Mesendoderm (in vitro differentiated cells): Measurements from ENCODE around the gene ZFHX3.

ENCODE experiments used
- DNase-seq: peaks from one replicate; pipeline ENCODE4 v3.0.0; 2013
- H2AK5ac ChIP-seq: 2 replicates; pipeline ENCODE4 v1.6.1; 2013; ENCODE audit warnings: low read length, inconsistent platforms
- H2BK120ac ChIP-seq: 2 replicates; pipeline ENCODE4 v1.6.1; 2013; ENCODE audit warnings: low read depth, mild to moderate bottlenecking, low read length, moderate library complexity, mixed read lengths
- H2BK15ac ChIP-seq: replicated peaks from 2 replicates; pipeline ENCODE4 v1.6.1; 2013; ENCODE audit warnings: low read depth, mild to moderate bottlenecking, moderate library complexity
- H2BK5ac ChIP-seq: 2 replicates; pipeline ENCODE4 v1.6.1; 2013; ENCODE audit warnings: low read length, inconsistent platforms
- H3K18ac ChIP-seq: 2 replicates; pipeline ENCODE4 v1.6.1; 2013; ENCODE audit warnings: mild to moderate bottlenecking, low read length, mixed read lengths
- H3K23ac ChIP-seq: one replicate; pipeline ENCODE4 v1.6.1; 2013; ENCODE audit warnings: low read length
- H3K27ac ChIP-seq: 2 replicates; pipeline ENCODE4 v1.5.1; 2013; ENCODE audit warnings: low read depth, mild to moderate bottlenecking, inconsistent platforms, low read length, moderate library complexity
- H3K27me3 ChIP-seq: 2 replicates; pipeline ENCODE4 v1.6.1; 2013; ENCODE audit warnings: low read length, control low read depth, mild to moderate bottlenecking, inconsistent platforms; ENCODE audit not compliant: insufficient read depth, poor library complexity
- H3K36me3 ChIP-seq: 2 replicates; pipeline ENCODE4 v1.6.1; 2013; ENCODE audit warnings: low read length, inconsistent platforms; ENCODE audit not compliant: control insufficient read depth, insufficient read depth
- H3K4ac ChIP-seq: one replicate; pipeline ENCODE4 v1.6.1; 2013; ENCODE audit warnings: low read depth, mild to moderate bottlenecking, low read length, moderate library complexity
- H3K4me1 ChIP-seq: 2 replicates; pipeline ENCODE4 v1.6.1; 2013; ENCODE audit warnings: low read depth, low read length, inconsistent platforms; ENCODE audit not compliant: control insufficient read depth
- H3K4me2 ChIP-seq: 2 replicates; pipeline ENCODE4 v1.6.1; 2013; ENCODE audit warnings: low read length
- H3K4me3 ChIP-seq: 2 replicates; pipeline ENCODE4 v1.5.1; 2013; ENCODE audit warnings: mild to moderate bottlenecking, low read length
- H3K56ac ChIP-seq: one replicate; pipeline ENCODE4 v1.6.1; 2013; ENCODE audit warnings: low read length
- H3K79me1 ChIP-seq: 2 replicates; pipeline ENCODE4 v1.6.1; 2013; ENCODE audit warnings: low read length, inconsistent platforms
- H3K79me2 ChIP-seq: 2 replicates; pipeline ENCODE4 v1.6.1; 2013; ENCODE audit warnings: mild to moderate bottlenecking, low read length; ENCODE audit not compliant: control insufficient read depth, insufficient read depth
- H3K9ac ChIP-seq: 2 replicates; pipeline ENCODE4 v1.6.1; 2013; ENCODE audit warnings: low read length, inconsistent platforms
- H4K5ac ChIP-seq: one replicate; pipeline ENCODE4 v1.6.1; 2013; ENCODE audit warnings: low read length
- H4K8ac ChIP-seq: one replicate; pipeline ENCODE4 v1.6.1; 2013; ENCODE audit warnings: low read depth, mild to moderate bottlenecking, control low read depth, low read length, moderate library complexity
- WGBS: extraction: QIAGEN DNeasy Blood & Tissue Kit; methylation state at CpG from one replicate; pipeline ENCODE4 v1.1.7; 2013; ENCODE audit warnings: low lambda C conversion rate, missing lambda C conversion rate; ENCODE audit not compliant: insufficient coverage; ENCODE audit errors: extremely low coverage; 5-methylcytosine and 5-hydroxymethylcytosine counted together

Gene ZFHX3

DNA sequence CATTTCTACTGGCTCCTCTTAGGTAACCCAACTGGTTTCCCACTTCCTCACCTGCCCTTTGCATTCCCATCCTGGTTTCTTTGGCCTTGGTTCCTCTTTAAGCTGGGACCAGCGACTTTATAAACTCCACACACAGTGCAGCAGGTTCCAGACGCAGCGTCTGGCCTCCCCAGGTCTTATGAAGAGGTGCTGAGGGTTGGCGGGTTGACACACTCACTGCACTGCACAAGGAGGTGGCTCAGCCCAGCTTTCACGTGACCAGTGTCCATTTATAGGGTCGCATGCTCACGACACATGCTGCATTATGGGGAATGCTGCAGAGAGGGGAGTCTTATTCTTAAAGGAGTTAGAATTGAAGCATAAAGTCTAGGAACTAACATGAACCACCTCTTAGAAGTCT is 70.8 kb downstream of the ZFHX3 start:
- Histone ChIP-seq H3K36me3 (no peaks in the 10 kb centered on the region), H3K27ac (no peak overlapping the region), H3K18ac (no peak overlapping the region), H3K4me2 (no peak overlapping the region), H3K56ac (no peak overlapping the region), H4K5ac (no peak overlapping the region), H3K79me1 (peaks cover 2% of the 10 kb centered on the region), H3K4me3 (no peak overlapping the region), H2BK120ac (no peak overlapping the region), H3K23ac (no peak overlapping the region), H4K8ac (no peak overlapping the region), H3K79me2 (no peaks in the 10 kb centered on the region), H2BK5ac (no peak overlapping the region), H2AK5ac (no peak overlapping the region), H3K4ac (no peak overlapping the region), H3K27me3 (no peaks in the 10 kb centered on the region), H3K9ac (no peak overlapping the region), H2BK15ac (no peak overlapping the region), H3K4me1 (no peaks in the 10 kb centered on the region)
- no CpG with 5 or more reads among the region's 7 CpGs for WGBS
- no peak for DNase-seq

DNA sequence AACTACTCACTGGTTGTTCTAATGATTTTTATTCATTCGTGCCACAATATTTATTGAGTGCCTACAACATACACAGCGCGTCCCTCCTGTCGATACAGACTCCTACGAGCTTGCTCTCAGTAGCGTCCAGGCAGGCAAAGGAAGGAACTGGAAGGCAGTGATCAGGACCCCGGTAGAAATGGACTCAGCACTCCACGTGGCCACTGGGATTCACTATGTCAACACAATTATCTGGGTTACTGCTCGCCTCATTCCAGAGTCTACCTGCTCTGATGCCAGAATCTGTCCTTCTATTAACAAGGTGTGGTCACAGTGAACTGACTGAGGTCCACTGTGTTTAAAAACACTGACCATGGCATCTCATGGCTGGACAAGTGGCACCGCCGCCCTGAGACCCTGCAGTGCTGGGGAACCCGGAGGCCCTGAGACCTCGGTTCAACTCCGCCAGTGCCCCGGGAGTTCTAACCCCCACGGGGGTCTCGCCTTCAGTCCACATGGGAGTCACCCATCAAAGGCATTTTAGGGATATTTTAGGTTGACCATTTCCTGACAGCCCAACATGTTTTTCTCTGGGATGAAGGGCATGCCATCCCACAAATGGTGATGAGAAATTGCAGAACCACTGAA is 71.4 kb downstream of the ZFHX3 start:
- Histone ChIP-seq H3K23ac (no peak overlapping the region), H3K4ac (no peak overlapping the region), H3K79me1 (peaks cover 2% of the 10 kb centered on the region), H3K27me3 (no peaks in the 10 kb centered on the region), H2BK5ac (no peak overlapping the region), H4K8ac (no peak overlapping the region), H3K4me1 (no peaks in the 10 kb centered on the region), H3K27ac (no peak overlapping the region), H4K5ac (no peak overlapping the region), H2AK5ac (no peak overlapping the region), H3K4me2 (no peak overlapping the region), H3K56ac (no peak overlapping the region), H2BK120ac (no peak overlapping the region), H3K9ac (no peak overlapping the region), H2BK15ac (no peak overlapping the region), H3K36me3 (no peaks in the 10 kb centered on the region), H3K4me3 (no peak overlapping the region), H3K79me2 (no peaks in the 10 kb centered on the region), H3K18ac (no peak overlapping the region)
- WGBS = no CpG with 5 or more reads among the region's 17 CpGs
- DNase-seq = no peak

DNA sequence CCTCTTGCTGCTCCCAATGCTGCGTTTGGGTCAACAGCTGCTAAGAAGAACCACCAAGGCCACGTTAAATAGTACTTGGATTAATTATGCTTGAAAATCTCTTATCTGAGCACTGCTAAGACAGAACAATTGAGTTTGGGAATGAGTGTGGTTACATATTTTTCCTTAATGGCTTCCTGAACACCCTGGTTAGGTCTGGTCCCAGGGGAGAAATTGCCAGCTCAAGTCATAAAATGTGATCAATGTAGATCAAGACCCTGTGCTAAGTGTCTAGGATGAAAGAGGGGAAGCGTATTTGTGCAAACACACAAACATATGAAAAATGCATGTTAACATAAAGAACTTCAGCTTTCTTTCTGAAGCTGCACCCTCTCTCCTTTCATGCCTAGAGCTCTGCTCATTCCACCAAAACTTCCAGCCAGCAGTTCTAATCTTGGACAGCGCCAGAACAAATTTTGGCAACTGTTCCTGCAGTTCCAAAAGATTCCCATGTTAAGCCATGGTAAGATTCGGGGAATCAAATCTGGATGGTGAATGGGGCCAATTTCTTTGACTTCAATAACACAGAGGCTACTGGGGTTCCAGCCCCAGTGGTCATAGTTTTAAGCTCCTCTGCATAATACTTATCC is 72.0 kb downstream of the ZFHX3 start:
- Histone ChIP-seq H3K4me2 (no peak overlapping the region), H3K27ac (no peak overlapping the region), H3K4me3 (no peak overlapping the region), H2BK15ac (no peak overlapping the region), H3K18ac (no peak overlapping the region), H3K9ac (no peak overlapping the region), H3K27me3 (no peaks in the 10 kb centered on the region), H3K36me3 (no peaks in the 10 kb centered on the region), H3K4ac (no peak overlapping the region), H2AK5ac (no peak overlapping the region), H2BK120ac (no peak overlapping the region), H3K23ac (no peak overlapping the region), H3K56ac (no peak overlapping the region), H3K4me1 (no peaks in the 10 kb centered on the region), H4K8ac (no peak overlapping the region), H2BK5ac (no peak overlapping the region), H4K5ac (no peak overlapping the region), H3K79me1 (peaks cover 2% of the 10 kb centered on the region), H3K79me2 (no peaks in the 10 kb centered on the region)
- no peak for DNase-seq
- no CpG with 5 or more reads among the region's 5 CpGs for WGBS

DNA sequence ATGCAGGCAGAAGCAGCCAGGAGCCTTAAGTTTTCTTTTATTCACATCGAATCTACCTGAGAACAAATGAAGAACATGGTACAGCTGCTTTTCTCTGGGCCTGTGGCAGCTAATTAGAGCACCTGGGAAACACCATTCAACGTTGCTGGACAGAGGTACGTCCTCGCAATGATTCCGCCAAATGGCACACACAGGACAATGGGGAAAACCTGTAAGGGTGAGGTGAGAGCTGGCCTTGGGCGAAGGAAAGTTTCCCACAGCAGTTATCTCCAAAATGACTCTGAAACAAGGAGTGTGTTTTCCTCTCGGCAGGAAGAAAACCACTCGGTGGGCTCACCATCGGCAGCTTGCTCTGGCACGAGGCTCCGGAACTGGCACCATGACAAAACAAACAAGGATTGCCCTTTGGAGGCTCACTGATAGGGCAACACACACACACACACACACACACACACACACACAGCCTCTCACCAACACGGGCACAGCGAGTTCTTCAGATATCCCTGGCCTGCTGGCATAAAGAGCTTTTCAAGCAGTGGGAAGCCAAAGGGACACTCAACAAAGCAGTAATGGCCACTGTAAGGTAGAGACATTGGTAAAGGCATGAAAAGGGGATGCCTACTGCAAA is 73.7 kb downstream of the ZFHX3 start:
- no peak overlapping the region for H3K4me3 ChIP-seq
- no peak overlapping the region for H2BK120ac ChIP-seq
- H4K8ac ChIP-seq = no peak overlapping the region
- no peak overlapping the region for H2BK15ac ChIP-seq
- no peaks in the 10 kb centered on the region for H3K4me1 ChIP-seq
- no peaks in the 10 kb centered on the region for H3K79me2 ChIP-seq
- WGBS = no CpG with 5 or more reads among the region's 13 CpGs
- H3K27ac ChIP-seq = no peak overlapping the region
- no peak overlapping the region for H4K5ac ChIP-seq
- H3K36me3 ChIP-seq = no peaks in the 10 kb centered on the region
- H2AK5ac ChIP-seq = no peak overlapping the region
- H3K27me3 ChIP-seq = no peaks in the 10 kb centered on the region
- no peak overlapping the region for H3K9ac ChIP-seq
- no peak overlapping the region for H3K18ac ChIP-seq
- H3K79me1 ChIP-seq = peaks cover 2% of the 10 kb centered on the region
- H3K56ac ChIP-seq = no peak overlapping the region
- DNase-seq = no peak
- H3K4me2 ChIP-seq = no peak overlapping the region
- no peak overlapping the region for H3K23ac ChIP-seq
- no peak overlapping the region for H2BK5ac ChIP-seq
- H3K4ac ChIP-seq = no peak overlapping the region

DNA sequence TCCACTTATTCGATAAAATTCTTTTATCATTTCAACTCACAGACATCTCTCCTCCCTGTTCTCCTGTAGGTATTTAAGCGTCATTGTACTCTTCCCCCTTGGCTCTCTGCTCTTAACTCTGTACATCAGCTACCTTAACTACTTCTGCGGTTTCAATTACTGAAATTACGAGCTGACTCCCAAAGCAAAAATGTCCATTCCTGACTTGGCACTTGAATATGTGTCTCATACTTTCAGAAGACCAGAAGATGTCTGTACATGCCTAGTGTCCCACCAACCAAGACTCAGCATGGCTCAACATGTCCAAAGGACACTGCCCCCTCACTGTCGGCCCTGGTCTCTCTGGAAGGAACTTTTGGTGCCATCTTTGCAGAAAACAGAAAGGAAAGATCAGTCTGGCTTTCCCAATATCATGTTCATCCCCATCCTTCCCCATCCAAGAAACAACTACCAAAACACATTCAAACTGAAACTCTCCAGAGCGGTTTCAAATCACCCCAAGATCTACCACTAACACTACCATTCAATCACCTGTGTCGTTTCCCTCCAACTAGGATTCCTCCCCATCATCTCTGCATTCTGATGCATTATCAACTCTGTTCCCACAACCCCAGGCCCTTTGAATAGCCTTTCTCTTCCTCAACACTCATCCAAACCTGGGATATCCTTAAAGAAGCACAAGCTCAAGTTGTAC is 74.9 kb downstream of the ZFHX3 start:
- no peaks in the 10 kb centered on the region for H3K36me3 ChIP-seq
- no peak overlapping the region for H3K56ac ChIP-seq
- no peak overlapping the region for H2BK120ac ChIP-seq
- H3K4me3 ChIP-seq = no peak overlapping the region
- H3K9ac ChIP-seq = no peak overlapping the region
- no peaks in the 10 kb centered on the region for H3K27me3 ChIP-seq
- H4K5ac ChIP-seq = no peak overlapping the region
- no peaks in the 10 kb centered on the region for H3K79me1 ChIP-seq
- WGBS = 100% methylated on average over 1 of the region's 7 CpGs
- no peaks in the 10 kb centered on the region for H3K4me1 ChIP-seq
- H3K23ac ChIP-seq = no peak overlapping the region
- no peak overlapping the region for H4K8ac ChIP-seq
- H3K18ac ChIP-seq = no peak overlapping the region
- no peak overlapping the region for H3K4ac ChIP-seq
- no peak overlapping the region for H2BK15ac ChIP-seq
- no peak for DNase-seq
- H3K27ac ChIP-seq = no peak overlapping the region
- H3K4me2 ChIP-seq = no peak overlapping the region
- H3K79me2 ChIP-seq = no peaks in the 10 kb centered on the region
- H2AK5ac ChIP-seq = no peak overlapping the region
- H2BK5ac ChIP-seq = no peak overlapping the region
